Endothelial cell of umbilical vein (primary cell): ENCODE measurements around the gene FAM53B. TPM values are rescaled to one million over a fixed set of nuclear protein-coding genes. Genes with fewer than 3 reads are reported as not detected.

Experiments used
- BruUV-seq: library from RNA; stranded (reverse); fragments of 400-500 nt; replicated peaks from 2 replicates; lab custom pipeline; 2021; lab: Mats Ljungman, UMichigan
- CTCF ChIA-PET: fragments of 300-600, 350-600 bp; sonication (Branson Sonifier 250); formaldehyde crosslinking; loops from one replicate; lab custom pipeline; 2021; ENCODE audit warnings: antibody characterized with exemption, inconsistent platforms; lab: Charles Lee
- POLR2A ChIA-PET: fragments of 300-600, 350-600 bp; sonication (Branson Sonifier 250); formaldehyde crosslinking; loops from one replicate; lab custom pipeline; 2021; ENCODE audit warnings: antibody characterized with exemption, inconsistent platforms; lab: Charles Lee
- DNase-seq: peaks from one replicate; pipeline ENCODE4 v3.0.0-alpha.2; 2011; ENCODE audit warnings: low read depth, low spot score
- FAIRE-seq: peaks from 2 replicates; lab custom pipeline; 2011; peaks lifted over from hg19 to GRCh38; lab: Jason Lieb, UNC
- H2AFZ ChIP-seq: 2 replicates; pipeline ENCODE4 v1.6.0; 2012; ENCODE audit warnings: low read depth, low read length, control low read depth, inconsistent platforms
- H3K27ac ChIP-seq: 2 replicates; pipeline ENCODE4 v1.5.1; 2011; ENCODE audit warnings: low read depth, mild to moderate bottlenecking, control low read depth, low read length, moderate library complexity; ENCODE audit not compliant: insufficient read depth
- H3K27me3 ChIP-seq, 2 experiments: 2 replicates each; pipeline versions ENCODE4 v1.6.0 to v1.6.1; 2011; ENCODE audit warnings: low read length in 2 of 2, mixed read lengths in 1 of 2; ENCODE audit not compliant: control insufficient read depth in 2 of 2, insufficient read depth in 2 of 2
- H3K36me3 ChIP-seq, 2 experiments: 2 replicates in 1 of 2; 3 replicates in 1 of 2; pipeline ENCODE4 v1.5.1; 2011; ENCODE audit warnings: low read length in 2 of 2, mild to moderate bottlenecking in 1 of 2, moderate library complexity in 1 of 2; ENCODE audit not compliant: control insufficient read depth in 2 of 2, insufficient read depth in 2 of 2; ENCODE audit errors: extremely low read depth in 1 of 2
- H3K4me1 ChIP-seq: 3 replicates; pipeline ENCODE4 v1.5.1; 2011; ENCODE audit warnings: mild to moderate bottlenecking, low read length; ENCODE audit not compliant: control insufficient read depth, insufficient read depth; ENCODE audit errors: extremely low read depth
- H3K4me2 ChIP-seq: 2 replicates; pipeline ENCODE4 v1.6.1; 2011; ENCODE audit warnings: low read length, control low read depth, mixed read lengths; ENCODE audit not compliant: insufficient read depth
- H3K4me3 ChIP-seq, 3 experiments: fragments of 200-600 bp in 1 of 3; sonication (generic), shearing (Covaris generic) in 1 of 3; replicated peaks in 1 of 3; 2 replicates each; pipeline ENCODE4 v1.5.1; 2011 to 2016; ENCODE audit warnings: control low read depth in 3 of 3, low read length in 3 of 3, mild to moderate bottlenecking in 2 of 3, inconsistent platforms in 1 of 3, low read depth in 1 of 3, moderate library complexity in 1 of 3; ENCODE audit not compliant: insufficient read depth in 1 of 3
- H3K79me2 ChIP-seq: 2 replicates; pipeline ENCODE4 v1.6.0; 2012; ENCODE audit warnings: low read length, inconsistent platforms; ENCODE audit not compliant: control insufficient read depth, insufficient read depth
- H3K9ac ChIP-seq: replicated peaks from 2 replicates; pipeline ENCODE3; 2011; ENCODE audit warnings: low read length, control low read depth; ENCODE audit not compliant: insufficient read depth; ENCODE audit errors: extremely low read depth
- H3K9me1 ChIP-seq: replicated peaks from 3 replicates; pipeline ENCODE4 v1.6.0; 2011; ENCODE audit warnings: mild to moderate bottlenecking, low read length; ENCODE audit not compliant: control insufficient read depth, insufficient read depth; ENCODE audit errors: extremely low read depth
- H3K9me3 ChIP-seq: replicated peaks from 2 replicates; pipeline ENCODE4 v1.5.1; 2012; ENCODE audit warnings: low read length, inconsistent platforms; ENCODE audit not compliant: control insufficient read depth, insufficient read depth
- H4K20me1 ChIP-seq: replicated peaks from 2 replicates; pipeline ENCODE3; 2011; ENCODE audit warnings: mild to moderate bottlenecking, low read length; ENCODE audit not compliant: control insufficient read depth, insufficient read depth; ENCODE audit errors: extremely low read depth
- CTCF ChIP-seq, 2 donors: IDR thresholded peaks; 1 replicate in 1 of 2; 2 replicates in 1 of 2; pipeline ENCODE4 v1.5.1; 2011; ENCODE audit warnings: low read length in 2 of 2, mild to moderate bottlenecking in 2 of 2, moderate library complexity in 2 of 2, control low read depth in 1 of 2, inconsistent platforms in 1 of 2, low read depth in 1 of 2; ENCODE audit not compliant: insufficient read depth in 1 of 2; ENCODE audit errors: extremely low read depth in 1 of 2
- EZH2 ChIP-seq: IDR thresholded peaks from 2 replicates; pipeline ENCODE4 v1.6.1; 2012; ENCODE audit warnings: borderline replicate concordance, low read depth, mild to moderate bottlenecking, moderate library complexity, low read length, inconsistent platforms; ENCODE audit not compliant: severe bottlenecking
- FOS ChIP-seq: IDR thresholded peaks from 2 replicates; pipeline ENCODE4 v1.6.1; 2011; ENCODE audit warnings: mild to moderate bottlenecking, low read length, moderate library complexity, borderline replicate concordance; ENCODE audit not compliant: insufficient read depth
- GATA2 ChIP-seq: IDR thresholded peaks from 2 replicates; pipeline ENCODE4 v1.7.0; 2011; ENCODE audit warnings: low read depth, mild to moderate bottlenecking, moderate library complexity, mixed read lengths, low read length; ENCODE audit not compliant: insufficient read length, insufficient read depth
- JUN ChIP-seq: IDR thresholded peaks from 2 replicates; pipeline ENCODE4 v1.6.1; 2011; ENCODE audit warnings: borderline replicate concordance, low read depth; ENCODE audit not compliant: insufficient read length, insufficient read depth
- MAX ChIP-seq: IDR thresholded peaks from 2 replicates; pipeline ENCODE4 v1.6.1; 2011; ENCODE audit not compliant: insufficient read depth, insufficient read length
- MYC ChIP-seq: IDR thresholded peaks from one replicate; pipeline ENCODE4 v1.6.1; 2011; ENCODE audit warnings: mild to moderate bottlenecking, low read depth, low read length
- POLR2A ChIP-seq: IDR thresholded peaks from 2 replicates; pipeline ENCODE4 v1.6.1; 2012; ENCODE audit warnings: low read depth, mild to moderate bottlenecking, control low read depth, low read length
- POLR2AphosphoS5 ChIP-seq: IDR thresholded peaks from 2 replicates; pipeline ENCODE4 v1.6.1; 2012; ENCODE audit warnings: low read depth, mild to moderate bottlenecking, control low read depth, low read length, moderate library complexity; ENCODE audit not compliant: insufficient read depth
- dilution Hi-C: fragments of 300-500 bp; cut with MboI; formaldehyde crosslinking; loops from one replicate; pipeline ENCODE4 v1.15.0; 2019; ENCODE audit warnings: low sequenced_read_pairs; ENCODE audit not compliant: extremely low pct_ligation_motif_present
- intact Hi-C: fragments of 100-400 bp; cut with micrococcal nuclease; formaldehyde crosslinking; loops from one replicate; pipeline ENCODE4 v1.10.0; 2022
- polyA plus RNA-seq, 4 experiments: library from polyadenylated mRNA; depleted of rRNA in 3 of 4; stranded (reverse) in 3 of 4; unstranded in 1 of 4; fragments of >200 nt; gene quantifications; 2 replicates each; pipeline versions ENCODE4 v1.2.1 to v1.2.3, GENCODE V29; 2011 to 2012; ENCODE audit warnings: missing spikeins in 1 of 4
- total RNA-seq: library from RNA; stranded (reverse); gene quantifications from 2 replicates; pipeline ENCODE4 v1.2.3, GENCODE V29; 2021

The FAM53B gene
- total and polyA plus RNA-seq, 2 donors (not counting 3 experiments of a cell fraction or from before 2014, with no cell fraction given), result 8.5 to 21.1 TPM

GRCh38 chr10:124725791-124726190, 18.4 kb downstream of the FAM53B start:
- POLR2A ChIA-PET, result no interaction called here
- Histone ChIP-seq H3K27ac (no peak overlapping the region), H3K9me1 (no peaks in the 10 kb centered on the region), H4K20me1 (no peaks in the 10 kb centered on the region), H2AFZ (no peak overlapping the region), H3K9ac (no peak overlapping the region), H3K4me1 (peaks cover 11% of the 10 kb centered on the region), H3K27me3 (no peaks in the 10 kb centered on the region), H3K4me3 (no peak overlapping the region), H3K79me2 (no peaks in the 10 kb centered on the region), H3K9me3 (no peaks in the 10 kb centered on the region), H3K4me2 (no peak overlapping the region), H3K36me3 (no peaks in the 10 kb centered on the region)
- no peak for FAIRE-seq
- no TSS peak for BruUV-seq
- intact Hi-C loops, result no loop called here
- no peak for DNase-seq
- TF ChIP-seq MYC, result no peak
- no peak for TF ChIP-seq CTCF (IDR thresholded peaks at IDR 0.05; ENCODE audit: extremely low read depth in 1 of 2, insufficient read depth in 1 of 2, low read depth in 1 of 2, low read length in 2 of 2)
- no peak for TF ChIP-seq FOS
- no peak for TF ChIP-seq MAX
- no peak for TF ChIP-seq GATA2
- no peak for TF ChIP-seq JUN
- TF ChIP-seq EZH2, result no peak
- TF ChIP-seq POLR2AphosphoS5, result no peak
- no peak for TF ChIP-seq POLR2A
- CTCF ChIA-PET, result interaction anchor here (1.1 to 1.8 kb wide), 2 partner anchors 15 to 17 kb away, joined by 4 to 11 read pairs; no protein-coding TSS in a partner anchor
- dilution Hi-C loops, result no loop called here
